Right lobe of liver (tissue), 6 donors: ENCODE measurements around the gene PTPN11. TPM values are rescaled to one million over a fixed set of nuclear protein-coding genes. Genes with fewer than 3 reads are reported as not detected.
A peak's percentile ranks its signal among the peaks of the same experiment; 100 is the strongest.

Source experiments
- ATAC-seq, 4 donors: fragments of 200-7000 bp; cut with Tn5 transposase; one replicate each; pipeline ENCODE4 v1.9.1; 2020; ENCODE audit warnings: mild to moderate bottlenecking in 4 of 4, moderate library complexity in 4 of 4
- DNase-seq, 3 donors: peaks; one replicate each; pipeline ENCODE4 v3.0.0-alpha.2; 2020
- H3K27ac ChIP-seq, 3 donors: fragments of 200-600 bp; one replicate each; pipeline ENCODE4 v1.8.0; 2022
- H3K27me3 ChIP-seq, 2 donors: fragments of 200-600 bp; one replicate each; pipeline ENCODE4 v1.8.0; 2022
- H3K36me3 ChIP-seq, 4 donors: fragments of 200-600 bp; sonication (generic) in 1 of 4; one replicate each; pipeline versions ENCODE4 v1.5.1 to v1.8.0; 2017 to 2022; ENCODE audit warnings: control low read depth in 1 of 4
- H3K4me1 ChIP-seq, 4 donors: fragments of 200-600 bp; sonication (generic) in 1 of 4; one replicate each; pipeline versions ENCODE4 v1.5.1 to v1.8.0; 2017 to 2022; ENCODE audit warnings: control low read depth in 1 of 4
- H3K4me3 ChIP-seq, 3 donors: fragments of 200-600 bp; one replicate each; pipeline ENCODE4 v1.8.0; 2022
- H3K9me3 ChIP-seq, 4 donors: fragments of 200-600 bp; sonication (generic) in 1 of 4; one replicate each; pipeline versions ENCODE4 v1.5.1 to v1.8.0; 2017 to 2022; ENCODE audit warnings: control low read depth in 1 of 4
- POLR2A ChIP-seq: fragments of 450-650 bp; IDR thresholded peaks from one replicate; pipeline ENCODE4 v1.6.1; 2017; ENCODE audit warnings: antibody characterized with exemption, mild to moderate bottlenecking
- WGBS: methylation state at CpG from one replicate; pipeline ENCODE4 v1.1.6; 2018; ENCODE audit warnings: low coverage, low lambda C conversion rate; ENCODE audit not compliant: insufficient coverage; ENCODE audit errors: missing lambda C conversion rate; 5-methylcytosine and 5-hydroxymethylcytosine counted together
- intact Hi-C, 2 donors: fragments of 100-400 bp; cut with DNase I; formaldehyde crosslinking; loops; one replicate each; pipeline versions ENCODE4 v1.11.2 to v1.14.1; 2022
- long read RNA-seq: library from polyadenylated mRNA; unstranded; transcript quantifications from one replicate; pipeline ENCODE4 v2.0.0, GENCODE V29; 2019
- total RNA-seq, 6 experiments: library from RNA; depleted of rRNA in 2 of 6; stranded (reverse); fragments of >200 nt in 2 of 6; fragmentation: NEBNext Ultra II Directional in 3 of 6; extraction: Animal tissue kit (Norgen Biotek cat#: 25700) in 3 of 6; gene quantifications; one replicate each; pipeline versions ENCODE4 v1.1.0 to v1.2.4, GENCODE V29; 2016 to 2023
- TF ChIP-seq, protein P1 (sequence below), 4 donors: fragments of 200-600 bp in 3 of 4; fragments of 450-650 bp in 1 of 4; IDR thresholded peaks; one replicate each; pipeline versions ENCODE4 v1.5.1 to v1.8.0; 2016 to 2022; ENCODE audit warnings: antibody characterized with exemption in 4 of 4, mild to moderate bottlenecking in 2 of 4
- donor health status: DM: no; HTN: yes; CAD: no.
- donor health status: DM: no; HTN: no; CAD: no.
- donor health status: DM: no; HTN: no; CAD: no.
- donor health status: DM: no; HTN: yes; CAD: no.
- donor health status: DM: no; HTN: yes; CAD: no.

Gene PTPN11
- 10 to 100 TPM; 66.4 to 77.7 (median 68.6) TPM for total RNA-seq
- long read RNA-seq, partial matches to known transcripts, result 3 of 6 reads
- long read RNA-seq, other reads (novel, unspliced or antisense), result 3 of 6 reads

DNA sequence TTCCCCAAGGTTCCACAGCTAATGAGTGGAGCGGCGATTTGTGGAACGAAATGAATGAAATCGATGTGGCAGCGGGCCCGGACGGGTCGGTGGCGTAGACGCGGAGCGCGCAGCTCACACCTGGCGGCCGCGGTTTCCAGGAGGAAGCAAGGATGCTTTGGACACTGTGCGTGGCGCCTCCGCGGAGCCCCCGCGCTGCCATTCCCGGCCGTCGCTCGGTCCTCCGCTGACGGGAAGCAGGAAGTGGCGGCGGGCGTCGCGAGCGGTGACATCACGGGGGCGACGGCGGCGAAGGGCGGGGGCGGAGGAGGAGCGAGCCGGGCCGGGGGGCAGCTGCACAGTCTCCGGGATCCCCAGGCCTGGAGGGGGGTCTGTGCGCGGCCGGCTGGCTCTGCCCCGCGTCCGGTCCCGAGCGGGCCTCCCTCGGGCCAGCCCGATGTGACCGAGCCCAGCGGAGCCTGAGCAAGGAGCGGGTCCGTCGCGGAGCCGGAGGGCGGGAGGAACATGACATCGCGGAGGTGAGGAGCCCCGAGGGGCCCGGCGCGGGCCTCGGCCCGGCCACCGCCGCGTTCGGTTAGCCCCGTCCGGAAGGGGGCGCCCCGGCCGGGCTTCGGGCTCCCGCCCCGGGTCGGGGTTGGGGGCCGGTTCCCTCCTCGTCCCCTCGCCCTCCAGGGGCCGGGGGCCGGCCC is at the start of gene PTPN11:
TSS of gene PTPN11 (plus strand) at position 340 of the 689 bp plus-strand sequence. CDS start at position 505, 165 bp downstream.
- Histone ChIP-seq H3K4me1 (peaks cover 0 to 71% (median 21%) of the 10 kb centered on the region in 4 donors), H3K27me3 (no peaks in the 10 kb centered on the region), H3K4me3 (peak within 1 kb of the TSS; percentile 69 to 96 (median 88)), H3K36me3 (no peaks in the 10 kb centered on the region), H3K27ac (peak within 1 kb of the TSS; percentile 93 to 99 (median 99)), H3K9me3 (no peaks in the 10 kb centered on the region)
- DNase-seq (peak; percentile 90), ATAC-seq (peak; percentile 73 to 82 (median 80))
- intact Hi-C loops, result no loop called here
- 0% methylated on average over 5 of the region's 89 CpGs for WGBS
- TF ChIP-seq, protein P1, sequence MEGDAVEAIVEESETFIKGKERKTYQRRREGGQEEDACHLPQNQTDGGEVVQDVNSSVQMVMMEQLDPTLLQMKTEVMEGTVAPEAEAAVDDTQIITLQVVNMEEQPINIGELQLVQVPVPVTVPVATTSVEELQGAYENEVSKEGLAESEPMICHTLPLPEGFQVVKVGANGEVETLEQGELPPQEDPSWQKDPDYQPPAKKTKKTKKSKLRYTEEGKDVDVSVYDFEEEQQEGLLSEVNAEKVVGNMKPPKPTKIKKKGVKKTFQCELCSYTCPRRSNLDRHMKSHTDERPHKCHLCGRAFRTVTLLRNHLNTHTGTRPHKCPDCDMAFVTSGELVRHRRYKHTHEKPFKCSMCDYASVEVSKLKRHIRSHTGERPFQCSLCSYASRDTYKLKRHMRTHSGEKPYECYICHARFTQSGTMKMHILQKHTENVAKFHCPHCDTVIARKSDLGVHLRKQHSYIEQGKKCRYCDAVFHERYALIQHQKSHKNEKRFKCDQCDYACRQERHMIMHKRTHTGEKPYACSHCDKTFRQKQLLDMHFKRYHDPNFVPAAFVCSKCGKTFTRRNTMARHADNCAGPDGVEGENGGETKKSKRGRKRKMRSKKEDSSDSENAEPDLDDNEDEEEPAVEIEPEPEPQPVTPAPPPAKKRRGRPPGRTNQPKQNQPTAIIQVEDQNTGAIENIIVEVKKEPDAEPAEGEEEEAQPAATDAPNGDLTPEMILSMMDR (IDR thresholded peaks at IDR 0.05), result peak; percentile 45 to 57 (median 52)
- peak; percentile 94 for TF ChIP-seq POLR2A

DNA sequence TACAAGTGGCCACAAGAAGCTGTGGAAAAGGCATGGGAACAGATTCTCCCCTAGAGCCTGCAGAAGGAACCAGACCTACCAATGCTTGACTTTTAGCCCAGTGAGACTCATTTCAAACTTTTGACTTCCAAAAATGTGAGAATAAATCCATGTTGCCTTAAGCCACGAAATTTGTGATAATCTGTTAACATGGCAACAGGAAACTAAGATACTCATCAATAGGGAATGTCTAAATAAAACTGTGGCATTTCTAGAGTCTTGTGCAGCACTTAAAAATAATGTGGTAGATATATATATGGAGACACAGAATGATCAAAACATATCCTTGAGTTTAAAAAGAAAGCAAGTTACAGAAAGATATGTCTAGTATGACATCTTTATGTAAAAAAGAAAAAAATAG is 48.5 kb upstream of the PTPN11 start:
- WGBS, result 30% methylated on average over 1 of the region's 1 CpG
- DNase-seq (no peak), ATAC-seq (no peak)
- H3K9me3 ChIP-seq, result no peaks in the 10 kb centered on the region
- no peak for TF ChIP-seq POLR2A
- TF ChIP-seq, protein P1 (IDR thresholded peaks at IDR 0.05), result no peak
- H3K4me1 ChIP-seq, result no peaks in the 10 kb centered on the region
- H3K36me3 ChIP-seq, result peaks cover 0 to 4% (median 0%) of the 10 kb centered on the region in 4 donors
- no peak overlapping the region for H3K27ac ChIP-seq
- no peak overlapping the region for H3K4me3 ChIP-seq
- intact Hi-C loops, result no loop called here
- no peaks in the 10 kb centered on the region for H3K27me3 ChIP-seq

DNA sequence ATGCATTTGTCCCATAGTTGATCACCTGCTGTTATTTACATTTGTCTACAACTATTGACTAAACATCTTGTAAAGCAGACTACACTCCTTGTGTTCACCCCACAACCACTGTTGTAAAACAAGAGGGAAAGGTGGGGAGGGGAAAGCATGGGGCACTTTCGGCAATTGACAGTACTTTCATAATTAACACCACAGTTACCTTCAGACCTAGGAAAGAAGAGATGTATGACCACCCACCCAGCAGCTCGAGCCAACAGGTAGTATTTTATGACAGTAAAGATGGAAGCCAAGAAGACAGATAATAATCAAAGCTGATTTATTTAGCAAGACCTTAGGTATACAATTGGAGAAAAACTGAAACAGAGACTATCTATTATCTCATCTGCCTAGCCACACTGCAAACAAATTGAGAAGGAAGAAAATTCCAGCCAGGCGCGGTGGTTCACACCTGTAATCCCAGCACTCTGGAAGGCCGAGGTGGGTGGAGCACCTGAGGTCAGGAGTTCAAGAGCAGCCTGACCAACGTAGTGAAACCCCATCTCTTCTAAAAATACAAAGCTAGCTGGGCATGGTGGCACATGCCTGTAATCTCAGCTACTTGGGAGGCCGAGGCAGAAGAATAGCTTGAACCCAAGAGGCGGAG is 47.8 kb upstream of the PTPN11 start:
- TF ChIP-seq POLR2A, result no peak
- TF ChIP-seq, protein P1 (IDR thresholded peaks at IDR 0.05), result no peak

DNA sequence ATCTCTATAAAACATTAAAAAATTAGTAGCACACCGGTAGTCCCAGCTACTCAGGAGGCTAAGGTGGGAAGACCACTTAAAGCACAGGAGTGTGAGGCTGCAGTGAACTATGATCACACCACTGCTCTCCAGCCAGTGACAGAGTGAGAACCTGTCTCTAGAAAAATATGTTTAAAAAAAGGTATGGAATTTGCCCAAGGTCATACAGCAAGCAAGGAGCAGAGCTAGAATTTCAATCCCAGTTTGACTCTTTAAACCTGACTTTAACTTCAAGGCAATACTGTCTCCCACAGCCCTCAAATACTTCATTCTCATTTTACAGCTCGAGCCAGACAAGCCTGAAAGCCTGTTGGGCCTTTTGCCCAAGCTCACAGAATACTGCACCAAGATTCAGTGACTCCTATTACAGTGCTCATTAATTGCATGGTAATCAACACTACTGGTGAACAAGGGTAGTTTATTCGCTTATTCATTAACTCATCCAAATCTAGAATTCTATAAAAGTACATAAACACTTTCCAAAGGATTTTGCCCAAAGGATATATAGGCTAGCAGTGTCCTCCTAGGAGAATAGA is 44.5 kb upstream of the PTPN11 start:
- intact Hi-C loops, result no loop called here
- DNase-seq, result no peak
- no peak overlapping the region for H3K27ac ChIP-seq
- TF ChIP-seq POLR2A, result no peak
- TF ChIP-seq, protein P1 (IDR thresholded peaks at IDR 0.05), result no peak
- no peak for ATAC-seq
- no peaks in the 10 kb centered on the region for H3K9me3 ChIP-seq
- H3K4me3 ChIP-seq, result no peak overlapping the region
- WGBS, result 93% methylated on average over 3 of the region's 3 CpGs
- no peaks in the 10 kb centered on the region for H3K4me1 ChIP-seq
- peaks cover 0 to 4% (median 0%) of the 10 kb centered on the region in 4 donors for H3K36me3 ChIP-seq
- no peaks in the 10 kb centered on the region for H3K27me3 ChIP-seq

More for the DNA sequence above, 47.8 kb upstream of the PTPN11 start:
- Histone ChIP-seq H3K4me3 (no peak overlapping the region), H3K27me3 (no peaks in the 10 kb centered on the region), H3K4me1 (no peaks in the 10 kb centered on the region), H3K27ac (no peak overlapping the region), H3K36me3 (peaks cover 0 to 4% (median 0%) of the 10 kb centered on the region in 4 donors), H3K9me3 (no peaks in the 10 kb centered on the region)
- DNase-seq (no peak), ATAC-seq (peak in 1 of 4 donors; percentile 11)
- intact Hi-C loops, result no loop called here
- 69% methylated on average over 8 of the region's 8 CpGs for WGBS
